ENCODE data around the gene NRXN2.

Gene NRXN2

DNA sequence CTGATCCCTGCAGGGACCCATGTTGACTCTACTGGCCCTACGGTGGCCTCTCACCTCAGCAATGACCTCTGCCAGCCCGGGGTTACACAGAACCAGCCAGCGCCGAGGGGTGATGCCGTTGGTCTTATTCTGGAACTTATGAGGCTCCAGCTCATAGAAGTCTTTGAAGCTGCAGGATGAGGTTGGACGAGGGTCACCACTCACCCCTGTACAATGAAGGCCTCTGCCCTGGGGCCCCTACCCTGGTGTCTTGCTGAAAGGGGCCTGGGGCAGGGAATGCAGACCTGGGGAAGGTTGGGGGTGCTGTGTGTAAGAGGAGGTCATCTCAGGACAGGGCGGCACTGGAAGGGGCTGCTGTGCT, 30.0 kb upstream of the NRXN2 start:
- H3K27ac ChIP-seq (ENCODE audit: low read depth, low read length), result no peak overlapping the region
- no peak overlapping the region for H3K4me3 ChIP-seq (ENCODE audit: low read length)
- no peaks in the 10 kb centered on the region for H3K79me2 ChIP-seq (ENCODE audit: control insufficient read depth, low read length)
- peaks cover 10% of the 10 kb centered on the region for H3K4me1 ChIP-seq (ENCODE audit: control insufficient read depth, low read length)
- H3K36me3 ChIP-seq (ENCODE audit: control insufficient read depth, low read length), result no peaks in the 10 kb centered on the region
- no peak for TF ChIP-seq EZH2phosphoT487 (IDR thresholded peaks at IDR 0.05; ENCODE audit: borderline replicate concordance, low read length)
- no peaks in the 10 kb centered on the region for H3K27me3 ChIP-seq (ENCODE audit: control insufficient read depth, low read length)
- H3K9me2 ChIP-seq (replicated peaks; ENCODE audit: control insufficient read depth, low read length), result no peaks in the 10 kb centered on the region
- no peaks in the 10 kb centered on the region for H4K20me1 ChIP-seq (ENCODE audit: control insufficient read depth, insufficient read depth, low read depth, low read length)
- H3K4me2 ChIP-seq (ENCODE audit: low read length), result no peak overlapping the region
- H3K9me3 ChIP-seq (ENCODE audit: control insufficient read depth, insufficient read depth, low read length), result no peaks in the 10 kb centered on the region
- peaks cover 6% of the 10 kb centered on the region for H3F3A ChIP-seq (ENCODE audit: control insufficient read depth, insufficient read depth)

DNA sequence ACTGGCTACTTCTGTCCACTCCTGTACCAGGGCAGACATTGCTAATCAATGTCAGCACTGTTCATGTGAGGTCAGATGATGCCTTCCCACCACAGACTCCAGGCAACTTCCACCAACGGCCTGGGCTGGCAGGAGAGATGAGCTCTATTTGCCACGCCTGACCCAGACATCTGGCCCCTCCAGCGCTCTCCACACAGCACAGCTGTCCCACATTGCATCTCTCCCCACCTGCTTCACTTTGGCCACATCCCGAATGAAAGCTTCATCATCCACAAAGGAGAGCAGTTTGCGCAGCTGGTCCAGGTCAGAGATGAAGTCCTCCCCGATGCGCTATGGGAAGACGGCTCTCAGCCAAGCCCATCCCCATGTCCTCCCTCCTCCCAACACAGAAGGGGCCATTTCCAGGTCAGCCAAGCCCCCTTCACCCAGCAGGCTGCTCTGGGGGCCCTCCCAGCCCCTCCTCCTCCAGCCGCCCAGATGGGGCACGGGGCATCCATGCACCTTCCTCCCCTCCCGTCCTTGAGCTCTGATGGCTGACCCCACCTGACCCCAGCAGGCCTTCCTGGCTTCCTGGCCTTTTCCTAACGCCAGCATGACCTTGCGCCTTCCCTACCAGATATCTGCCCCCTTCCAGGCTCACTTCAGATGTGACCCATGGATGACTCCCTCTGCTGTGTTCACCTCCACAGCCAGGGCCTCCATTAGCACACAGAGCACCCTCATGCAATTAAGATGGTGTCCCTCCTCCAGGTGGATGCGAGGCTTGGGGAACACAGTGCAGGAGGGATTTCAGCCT, 29.4 kb upstream of the NRXN2 start:
- no peak overlapping the region for H3K27ac ChIP-seq (ENCODE audit: low read depth, low read length)

DNA sequence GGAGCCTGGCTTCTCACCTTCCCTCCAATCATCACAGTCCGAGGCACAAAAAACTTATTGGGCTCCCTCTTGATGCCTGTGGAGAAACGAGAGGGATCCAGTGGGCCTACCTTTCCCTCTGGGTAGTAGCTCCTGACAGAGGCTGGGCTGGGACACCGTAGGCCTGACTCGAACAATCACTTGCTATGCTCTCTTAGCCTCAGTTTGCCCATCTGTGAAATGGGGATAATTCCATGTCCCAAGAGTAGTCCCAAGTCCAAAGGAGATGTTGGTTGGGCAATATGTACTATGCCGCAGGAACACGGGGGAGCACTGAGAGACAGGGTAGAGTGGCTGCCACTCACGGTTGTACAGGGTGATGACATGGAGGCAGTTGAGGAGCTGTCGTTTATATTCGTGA, 28.6 kb upstream of the NRXN2 start:
- H3K27me3 ChIP-seq (ENCODE audit: control insufficient read depth, low read length), result no peaks in the 10 kb centered on the region
- H3F3A ChIP-seq (ENCODE audit: control insufficient read depth, insufficient read depth), result peaks cover 6% of the 10 kb centered on the region
- no peak overlapping the region for H3K27ac ChIP-seq (ENCODE audit: low read depth, low read length)
- no peak overlapping the region for H3K4me2 ChIP-seq (ENCODE audit: low read length)
- no peaks in the 10 kb centered on the region for H3K36me3 ChIP-seq (ENCODE audit: control insufficient read depth, low read length)
- H3K9me3 ChIP-seq (ENCODE audit: control insufficient read depth, insufficient read depth, low read length), result no peaks in the 10 kb centered on the region
- no peaks in the 10 kb centered on the region for H3K9me2 ChIP-seq (replicated peaks; ENCODE audit: control insufficient read depth, low read length)
- H3K4me3 ChIP-seq (ENCODE audit: low read length), result no peak overlapping the region
- peaks cover 15% of the 10 kb centered on the region for H3K4me1 ChIP-seq (ENCODE audit: control insufficient read depth, low read length)
- TF ChIP-seq, protein P1, sequence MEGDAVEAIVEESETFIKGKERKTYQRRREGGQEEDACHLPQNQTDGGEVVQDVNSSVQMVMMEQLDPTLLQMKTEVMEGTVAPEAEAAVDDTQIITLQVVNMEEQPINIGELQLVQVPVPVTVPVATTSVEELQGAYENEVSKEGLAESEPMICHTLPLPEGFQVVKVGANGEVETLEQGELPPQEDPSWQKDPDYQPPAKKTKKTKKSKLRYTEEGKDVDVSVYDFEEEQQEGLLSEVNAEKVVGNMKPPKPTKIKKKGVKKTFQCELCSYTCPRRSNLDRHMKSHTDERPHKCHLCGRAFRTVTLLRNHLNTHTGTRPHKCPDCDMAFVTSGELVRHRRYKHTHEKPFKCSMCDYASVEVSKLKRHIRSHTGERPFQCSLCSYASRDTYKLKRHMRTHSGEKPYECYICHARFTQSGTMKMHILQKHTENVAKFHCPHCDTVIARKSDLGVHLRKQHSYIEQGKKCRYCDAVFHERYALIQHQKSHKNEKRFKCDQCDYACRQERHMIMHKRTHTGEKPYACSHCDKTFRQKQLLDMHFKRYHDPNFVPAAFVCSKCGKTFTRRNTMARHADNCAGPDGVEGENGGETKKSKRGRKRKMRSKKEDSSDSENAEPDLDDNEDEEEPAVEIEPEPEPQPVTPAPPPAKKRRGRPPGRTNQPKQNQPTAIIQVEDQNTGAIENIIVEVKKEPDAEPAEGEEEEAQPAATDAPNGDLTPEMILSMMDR (IDR thresholded peaks at IDR 0.05; ENCODE audit: low read depth, low read length, poor library complexity, severe bottlenecking), result no peak
- no peak for TF ChIP-seq EZH2phosphoT487 (IDR thresholded peaks at IDR 0.05; ENCODE audit: borderline replicate concordance, low read length)
- H3K79me2 ChIP-seq (ENCODE audit: control insufficient read depth, low read length), result no peaks in the 10 kb centered on the region
- H4K20me1 ChIP-seq (ENCODE audit: control insufficient read depth, insufficient read depth, low read depth, low read length), result no peaks in the 10 kb centered on the region

More for the DNA sequence above, 29.4 kb upstream of the NRXN2 start:
- Histone ChIP-seq H3K9me3 (ENCODE audit: control insufficient read depth, insufficient read depth, low read length) (no peaks in the 10 kb centered on the region), H3K27me3 (ENCODE audit: control insufficient read depth, low read length) (no peaks in the 10 kb centered on the region), H4K20me1 (ENCODE audit: control insufficient read depth, insufficient read depth, low read depth, low read length) (no peaks in the 10 kb centered on the region), H3F3A (ENCODE audit: control insufficient read depth, insufficient read depth) (peaks cover 6% of the 10 kb centered on the region), H3K79me2 (ENCODE audit: control insufficient read depth, low read length) (no peaks in the 10 kb centered on the region), H3K4me3 (ENCODE audit: low read length) (no peak overlapping the region), H3K9me2 (replicated peaks; ENCODE audit: control insufficient read depth, low read length) (no peaks in the 10 kb centered on the region), H3K4me2 (ENCODE audit: low read length) (no peak overlapping the region), H3K36me3 (ENCODE audit: control insufficient read depth, low read length) (no peaks in the 10 kb centered on the region), H3K4me1 (ENCODE audit: control insufficient read depth, low read length) (peaks cover 10% of the 10 kb centered on the region)
- TF ChIP-seq, protein P1 (IDR thresholded peaks at IDR 0.05; ENCODE audit: low read depth, low read length, poor library complexity, severe bottlenecking), result no peak
- TF ChIP-seq EZH2phosphoT487 (IDR thresholded peaks at IDR 0.05; ENCODE audit: borderline replicate concordance, low read length), result no peak

DNA sequence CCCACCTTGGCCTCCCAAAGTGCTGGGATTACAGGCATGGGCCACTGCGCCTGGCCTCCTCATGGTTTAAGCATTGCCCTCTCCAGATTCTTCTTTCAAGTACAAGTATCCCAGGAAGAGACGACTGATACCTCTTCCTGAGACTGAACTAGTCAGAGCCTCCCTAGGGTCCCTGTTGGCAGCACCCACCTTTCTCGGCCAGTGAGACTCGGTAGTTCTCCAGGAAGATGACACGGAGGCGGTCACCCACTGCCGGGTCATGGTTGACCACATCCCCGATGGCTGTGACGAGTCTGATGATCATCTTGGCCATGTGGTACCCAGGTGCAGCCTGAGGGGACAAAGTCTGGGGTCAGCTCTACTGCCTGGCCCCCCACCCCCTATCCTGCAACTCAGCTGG, 28.1 kb upstream of the NRXN2 start:
- H3K9me3 ChIP-seq (ENCODE audit: control insufficient read depth, insufficient read depth, low read length), result no peaks in the 10 kb centered on the region
- H3K27ac ChIP-seq (ENCODE audit: low read depth, low read length), result no peak overlapping the region
- no peaks in the 10 kb centered on the region for H3K79me2 ChIP-seq (ENCODE audit: control insufficient read depth, low read length)
- peaks cover 6% of the 10 kb centered on the region for H3F3A ChIP-seq (ENCODE audit: control insufficient read depth, insufficient read depth)
- H3K4me1 ChIP-seq (ENCODE audit: control insufficient read depth, low read length), result peaks cover 19% of the 10 kb centered on the region
- TF ChIP-seq, protein P1 (IDR thresholded peaks at IDR 0.05; ENCODE audit: low read depth, low read length, poor library complexity, severe bottlenecking), result no peak
- no peak for TF ChIP-seq EZH2phosphoT487 (IDR thresholded peaks at IDR 0.05; ENCODE audit: borderline replicate concordance, low read length)
- no peaks in the 10 kb centered on the region for H4K20me1 ChIP-seq (ENCODE audit: control insufficient read depth, insufficient read depth, low read depth, low read length)
- no peaks in the 10 kb centered on the region for H3K9me2 ChIP-seq (replicated peaks; ENCODE audit: control insufficient read depth, low read length)
- no peaks in the 10 kb centered on the region for H3K36me3 ChIP-seq (ENCODE audit: control insufficient read depth, low read length)
- H3K27me3 ChIP-seq (ENCODE audit: control insufficient read depth, low read length), result no peaks in the 10 kb centered on the region
- no peak overlapping the region for H3K4me3 ChIP-seq (ENCODE audit: low read length)
- no peak overlapping the region for H3K4me2 ChIP-seq (ENCODE audit: low read length)
